GM21381 (cell line): ENCODE results near the gene PHETA2.
"Not testable (repeated sequence)": the region's sequence is repeated elsewhere in the genome, so short reads cannot be mapped to it uniquely, and the experiment has no call there.

Experiments
- ATAC-seq: cut with Tn5 transposase; IDR thresholded peaks from one replicate; pipeline ENCODE4 v1.9.1; 2021; ENCODE audit warnings: mild to moderate bottlenecking, moderate library complexity; ENCODE audit not compliant: unreplicated experiment

Gene PHETA2

DNA sequence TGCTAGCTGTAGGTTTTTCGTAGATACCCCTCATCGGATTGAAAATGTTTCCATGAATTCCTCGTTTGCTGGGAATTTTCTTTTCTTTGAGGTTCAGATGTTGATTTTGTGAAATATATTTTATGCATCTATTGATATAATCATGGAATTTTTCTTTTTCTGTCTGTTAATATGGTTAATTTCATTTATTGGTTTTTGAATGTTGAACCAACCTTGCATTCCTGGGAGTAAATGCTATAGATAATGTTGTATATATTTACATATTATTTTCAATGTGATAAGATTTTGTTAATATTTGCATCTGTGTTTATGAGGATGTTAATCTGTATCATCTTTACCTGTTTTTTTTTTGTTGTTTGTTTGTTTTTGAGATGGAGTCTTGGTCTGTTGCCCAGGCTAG lies 27.2 kb downstream of the PHETA2 start:
- no peak for ATAC-seq

DNA sequence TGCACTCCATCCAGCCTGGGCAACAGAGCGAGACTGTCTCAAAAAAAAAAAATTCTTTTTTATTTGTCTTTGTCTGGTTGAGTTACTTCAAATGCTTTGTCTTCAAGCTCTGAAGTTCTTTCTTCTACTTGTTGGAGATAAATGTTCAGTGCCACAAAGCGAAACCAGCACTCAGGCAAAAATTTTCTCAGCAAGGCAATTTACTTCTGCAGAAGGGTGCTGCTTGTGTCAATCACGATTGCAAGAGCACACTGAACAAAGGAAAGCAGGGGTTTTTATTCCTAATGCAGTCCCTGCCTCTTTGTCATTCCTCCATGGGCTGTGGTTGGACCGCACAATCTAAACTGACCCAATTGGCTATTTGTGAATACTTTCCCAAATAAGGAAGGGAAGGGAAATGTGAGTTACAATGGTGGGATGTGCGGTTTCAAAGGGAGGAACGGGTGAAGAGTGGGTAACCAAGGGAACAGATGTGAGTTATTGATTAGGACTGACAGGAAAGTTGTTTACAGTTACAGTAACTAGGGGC lies 30.3 kb downstream of the PHETA2 start:
- not testable (repeated sequence) for ATAC-seq

DNA sequence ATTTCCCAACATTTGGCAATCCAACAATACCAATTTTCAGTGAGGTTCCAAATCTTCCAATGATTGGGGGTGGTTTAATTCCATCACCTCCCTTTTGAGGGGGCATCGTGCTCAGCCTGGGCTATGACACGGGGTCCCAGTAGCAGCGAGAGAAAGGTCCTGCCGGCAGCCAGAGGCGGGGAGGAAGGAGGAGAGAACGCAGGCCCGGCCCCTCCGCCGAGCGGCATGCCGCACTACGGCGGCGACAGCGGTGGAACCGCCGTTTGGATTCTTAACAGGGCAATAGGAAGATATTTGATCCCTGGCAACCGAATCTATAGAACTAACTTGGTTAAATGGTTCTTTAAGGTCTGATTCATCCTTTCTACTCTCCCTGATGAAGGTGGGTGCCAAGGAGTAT lies 34.8 kb downstream of the PHETA2 start:
- ATAC-seq: no peak

DNA sequence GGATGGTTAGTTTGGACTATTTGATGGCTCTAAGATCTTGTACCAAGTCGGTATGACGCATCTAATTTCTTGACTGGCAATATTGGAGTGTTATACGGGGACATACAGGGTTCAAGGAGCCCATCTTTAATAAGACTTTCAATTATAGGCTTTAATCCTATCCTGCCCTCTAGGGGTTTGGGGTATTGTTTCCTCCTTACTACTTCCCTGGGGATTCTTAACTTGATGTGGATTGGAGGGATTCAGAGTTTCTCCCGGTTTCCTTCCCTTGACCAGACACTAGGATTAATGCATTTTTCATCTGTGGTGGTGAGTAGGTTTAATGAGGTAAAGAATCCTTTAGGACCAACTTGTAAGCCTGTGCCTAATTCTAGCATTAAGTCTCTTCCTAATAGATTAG lies 37.8 kb downstream of the PHETA2 start:
- ATAC-seq: no peak

DNA sequence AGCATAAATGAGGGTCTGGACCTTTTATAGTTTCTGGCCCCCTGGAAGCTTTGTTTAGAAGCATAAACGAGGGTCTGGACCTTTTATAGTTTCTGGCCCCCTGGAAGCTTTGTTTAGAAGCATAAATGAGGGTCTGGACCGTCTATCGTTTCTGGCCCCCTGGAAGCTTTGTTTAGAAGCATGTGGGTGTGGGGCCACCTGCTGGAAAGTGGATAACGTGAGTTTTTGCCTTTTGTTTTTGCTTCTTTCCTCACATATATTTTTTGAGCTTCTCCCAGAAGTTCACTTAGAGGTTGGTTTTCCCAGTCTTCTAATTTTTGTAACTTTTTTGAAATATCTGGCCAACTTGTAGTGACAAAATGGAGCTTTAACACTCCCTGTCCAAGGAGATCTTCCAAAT lies 38.7 kb downstream of the PHETA2 start:
- not testable (repeated sequence) for ATAC-seq

DNA sequence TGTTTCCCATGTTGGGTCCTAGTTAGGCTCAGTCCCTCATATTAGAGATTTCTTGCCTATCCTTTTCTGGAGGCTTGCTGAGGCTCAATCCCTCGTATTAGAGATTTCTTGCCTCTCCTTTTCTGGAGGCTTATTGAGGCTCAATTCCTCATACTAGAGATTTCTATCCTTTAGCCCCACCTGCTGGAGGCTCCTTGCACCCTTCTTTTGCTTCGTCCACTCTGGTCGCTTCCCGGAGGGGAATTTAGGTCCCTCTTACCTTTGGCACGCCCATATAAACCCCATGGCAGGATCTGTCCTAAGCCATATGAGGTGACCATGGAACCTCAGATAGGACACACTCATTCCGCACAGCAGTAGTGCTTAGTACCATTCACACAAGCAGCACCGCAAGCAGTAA lies 40.7 kb downstream of the PHETA2 start:
- no peak for ATAC-seq

DNA sequence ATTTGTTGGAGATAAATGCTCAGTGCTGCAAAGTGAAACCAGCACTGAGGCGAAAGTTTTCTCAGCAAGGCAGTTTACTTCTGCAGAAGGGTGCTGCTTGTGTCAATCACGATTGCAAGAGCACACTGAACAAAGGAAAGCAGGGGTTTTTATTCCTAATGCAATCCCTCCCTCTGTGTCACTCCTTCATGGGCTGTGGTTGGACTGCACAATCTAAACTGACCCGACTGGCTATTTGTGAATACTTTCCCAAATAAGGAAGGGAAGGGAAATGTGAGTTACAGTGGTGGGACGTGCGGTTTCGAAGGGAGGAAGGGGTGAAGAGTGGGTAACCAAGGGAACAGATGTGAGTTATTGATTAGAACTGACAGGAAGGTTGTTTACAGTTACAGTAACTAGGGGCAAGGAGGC lies 41.4 kb downstream of the PHETA2 start:
- not testable (repeated sequence) for ATAC-seq

DNA sequence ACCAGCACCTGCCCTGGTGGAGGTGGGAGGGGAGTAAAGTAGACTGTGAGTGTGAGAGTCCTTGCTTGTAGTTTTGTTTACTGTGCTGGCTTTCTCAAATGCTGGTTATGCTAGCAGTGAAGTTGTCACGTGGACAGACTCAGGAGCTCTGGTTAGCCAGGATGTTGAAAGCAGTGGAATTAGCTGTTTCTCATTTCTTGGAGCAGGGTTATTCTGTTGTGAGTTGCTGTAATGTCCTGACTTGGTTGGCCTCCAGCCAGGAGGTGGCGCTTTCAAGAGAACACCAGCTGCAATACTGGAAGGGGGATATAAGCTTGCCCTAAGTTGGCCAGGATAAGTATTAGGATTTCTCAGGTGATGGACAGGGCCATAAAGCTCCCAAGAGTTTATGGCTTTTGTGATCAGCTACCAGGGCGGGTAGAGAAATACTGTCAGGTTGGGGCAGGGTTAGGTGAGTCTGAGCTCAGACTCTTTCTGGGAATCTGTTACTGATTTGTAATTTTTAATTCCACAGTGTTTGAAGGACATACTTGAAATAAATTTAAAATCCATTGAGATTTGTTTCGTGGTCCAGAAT lies 42.9 kb downstream of the PHETA2 start:
- no peak for ATAC-seq

DNA sequence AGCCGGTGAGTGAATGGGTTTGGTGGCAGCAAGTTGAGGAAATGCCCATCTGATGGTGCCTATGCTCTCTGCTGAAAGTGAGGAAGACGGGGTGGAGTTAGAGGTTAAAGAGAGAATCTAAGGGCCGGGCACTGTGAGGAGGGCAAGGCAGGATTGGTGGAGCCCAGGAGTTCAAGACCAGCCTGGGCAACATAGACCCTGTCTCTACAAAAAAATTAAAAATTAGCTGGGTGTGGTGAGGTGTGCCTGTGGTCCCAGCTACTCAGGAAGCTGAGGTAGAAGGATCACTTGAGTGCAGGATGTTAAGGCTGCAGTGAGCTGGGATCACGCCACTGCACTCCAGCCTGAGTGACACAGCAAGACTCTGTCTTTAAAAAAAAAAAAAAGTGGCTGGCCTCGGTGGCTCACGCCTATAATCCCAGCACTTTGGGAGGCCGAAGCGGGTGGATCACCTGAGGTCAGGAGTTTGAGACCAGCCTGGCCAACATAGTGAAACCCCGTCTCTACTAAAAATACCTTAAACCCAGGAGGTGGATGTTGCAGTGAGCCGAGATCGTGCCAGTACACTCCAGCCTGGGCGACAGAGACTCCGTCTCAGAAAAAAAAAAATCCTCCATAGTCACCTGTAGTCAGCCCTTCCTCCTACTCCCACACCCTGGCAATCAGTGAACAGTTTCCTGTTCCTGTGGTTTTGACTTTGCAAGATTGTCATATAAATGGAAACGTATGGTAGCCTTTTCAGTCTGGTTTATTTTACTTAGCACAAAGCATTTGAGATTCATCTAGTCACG lies 46.4 kb downstream of the PHETA2 start:
- not testable (repeated sequence) for ATAC-seq

DNA sequence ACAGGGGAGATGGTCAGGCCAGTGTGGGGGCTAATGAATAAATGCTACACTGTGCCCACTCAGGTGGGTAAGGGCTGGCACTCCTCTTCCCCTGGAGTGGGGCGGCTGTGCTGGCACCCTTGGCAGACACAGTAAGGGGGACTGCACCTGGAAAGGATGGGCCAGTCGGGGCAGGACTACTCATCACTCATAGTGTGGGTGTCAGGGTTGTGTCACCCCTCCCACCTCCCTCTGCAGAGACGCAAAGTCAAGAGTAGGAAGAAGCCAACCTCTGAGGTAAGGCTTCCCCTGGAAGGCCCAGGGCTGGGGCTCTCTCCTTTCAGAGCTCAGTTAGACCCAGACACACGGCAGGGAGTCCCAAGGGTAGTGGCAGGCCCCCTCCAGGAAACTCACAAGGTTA lies 49.5 kb downstream of the PHETA2 start:
- not testable (repeated sequence) for ATAC-seq

DNA sequence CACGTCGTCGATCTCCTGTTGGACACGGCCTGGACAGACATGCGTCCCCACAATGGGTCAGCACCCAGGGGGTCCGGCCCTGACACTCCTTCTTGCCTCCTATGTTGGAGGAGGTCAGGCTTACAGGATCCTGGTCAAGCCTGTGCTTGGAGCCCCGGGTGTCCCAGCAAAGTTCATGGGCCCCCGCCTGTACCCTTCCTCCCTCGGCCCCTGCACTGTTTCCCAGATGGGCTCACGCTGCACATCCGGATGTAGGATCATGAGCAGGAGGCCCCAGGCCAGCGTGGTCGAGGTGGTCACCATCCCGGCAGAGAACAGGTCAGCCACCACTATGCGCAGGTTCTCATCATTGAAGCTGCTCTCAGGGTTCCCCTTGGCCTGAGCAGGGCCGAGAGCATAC lies 53.6 kb downstream of the PHETA2 start:
- ATAC-seq: no peak

DNA sequence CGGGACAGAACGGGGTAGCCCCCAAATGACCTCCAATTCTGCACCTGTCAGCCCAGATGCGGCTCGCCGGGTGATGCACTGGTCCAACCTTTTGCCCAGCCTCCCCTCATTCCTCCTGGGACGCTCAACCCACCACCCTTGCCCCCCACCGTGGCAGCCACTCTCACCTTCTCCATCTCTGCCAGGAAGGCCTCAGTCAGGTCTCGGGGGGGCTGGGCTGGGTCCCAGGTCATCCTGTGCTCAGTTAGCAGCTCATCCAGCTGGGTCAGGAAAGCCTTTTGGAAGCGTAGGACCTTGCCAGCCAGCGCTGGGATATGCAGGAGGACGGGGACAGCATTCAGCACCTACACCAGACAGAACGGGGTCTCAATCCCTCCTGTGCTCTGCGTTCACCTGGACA lies 54.0 kb downstream of the PHETA2 start:
- ATAC-seq: not testable (repeated sequence)
